ENCODE results near the gene IL1RAPL2. TPM values are rescaled to one million over a fixed set of nuclear protein-coding genes. Genes with fewer than 3 reads are reported as not detected.

The IL1RAPL2 gene
- total and polyA plus RNA-seq, 2 of the 4 experiments (the other 2 are of a cell fraction) = 0.03 TPM; not detected in 1

- BruUV-seq (replicated peaks) = no TSS peak
- H3K4ac ChIP-seq (ENCODE audit: low read depth, low read length) = no peak overlapping the region
- no peak overlapping the region for H3K9ac ChIP-seq (ENCODE audit: low read depth, low read length)
- POLR2A ChIA-PET (ENCODE audit: unreplicated experiment) = no interaction called here
- WGBS, 2 experiments (ENCODE audit: extremely low coverage in 2 of 2, insufficient read length in 1 of 2) = no CpG with 5 or more reads among the region's 5 CpGs
- no peak overlapping the region for H2AK9ac ChIP-seq (replicated peaks; ENCODE audit: low read depth, low read length, poor library complexity)
- CTCF ChIA-PET = no interaction called here
- DNase-seq (no peak), ATAC-seq (ENCODE audit: low read depth) (no peak)
- H3K23ac ChIP-seq (ENCODE audit: low read depth, low read length) = no peak overlapping the region
- no peaks in the 10 kb centered on the region for H3K9me1 ChIP-seq (ENCODE audit: insufficient read depth, low read length)
- no peak overlapping the region for H2BK5ac ChIP-seq (ENCODE audit: low read depth, low read length, poor library complexity, severe bottlenecking)
- intact Hi-C loops (cut with micrococcal nuclease) = no loop called here
- no peak overlapping the region for H2AK5ac ChIP-seq (ENCODE audit: low read depth, low read length)
- H3K56ac ChIP-seq (ENCODE audit: extremely low read depth, insufficient read depth, low read length) = no peak overlapping the region
- no peak overlapping the region for H2BK15ac ChIP-seq (ENCODE audit: low read depth, low read length)
- H4K20me1 ChIP-seq (ENCODE audit: insufficient read depth, low read length) = no peaks in the 10 kb centered on the region
- H3K36me3 ChIP-seq (ENCODE audit: control insufficient read depth, insufficient read depth, low read length) = no peaks in the 10 kb centered on the region
- in situ Hi-C loops (cut with MboI; ENCODE audit: low sequenced_read_pairs) = no loop called here
- H2AFZ ChIP-seq (replicated peaks; ENCODE audit: low read length, poor library complexity) = no peak overlapping the region
- H4K5ac ChIP-seq (ENCODE audit: low read depth, low read length) = no peak overlapping the region
- no peak overlapping the region for H3K4me3 ChIP-seq (ENCODE audit: insufficient read depth, low read depth, low read length)
- no peak overlapping the region for H3K27ac ChIP-seq (ENCODE audit: insufficient read depth, low read length)
- H3K14ac ChIP-seq (replicated peaks; ENCODE audit: low read depth, low read length) = no peak overlapping the region
- TF ChIP-seq SMC3 (IDR thresholded peaks at IDR 0.05; ENCODE audit: low read depth, low read length) (no peak), USF2 (IDR thresholded peaks at IDR 0.05; ENCODE audit: low read depth, low read length) (no peak), CHD1 (IDR thresholded peaks at IDR 0.05; ENCODE audit: low read depth, low read length) (no peak), MAFK (IDR thresholded peaks at IDR 0.05; ENCODE audit: low read depth, low read length) (no peak), RCOR1 (IDR thresholded peaks at IDR 0.05; ENCODE audit: insufficient replicate concordance, low read length) (no peak), BHLHE40 (IDR thresholded peaks at IDR 0.05; ENCODE audit: low read depth, low read length) (no peak), NFE2L2 (IDR thresholded peaks at IDR 0.05; ENCODE audit: low read depth, low read length) (no peak), ELK1 (IDR thresholded peaks at IDR 0.05; ENCODE audit: borderline replicate concordance, low read depth, low read length) (no peak), RAD21 (IDR thresholded peaks at IDR 0.05; ENCODE audit: low read length) (no peak), CTCF (conservative IDR thresholded peaks at IDR 0.05; ENCODE audit: low read depth, low read length) (no peak), FOS (IDR thresholded peaks at IDR 0.05; ENCODE audit: low read depth, low read length) (no peak), RFX5 (IDR thresholded peaks at IDR 0.05; ENCODE audit: low read depth, low read length) (no peak), CEBPB (IDR thresholded peaks at IDR 0.05; ENCODE audit: low read depth, low read length) (no peak), MAZ (IDR thresholded peaks at IDR 0.05; ENCODE audit: borderline replicate concordance, low read depth, low read length) (no peak), MXI1 (IDR thresholded peaks at IDR 0.05; ENCODE audit: borderline replicate concordance, low read depth, low read length) (no peak), POLR2A (IDR thresholded peaks at IDR 0.05; ENCODE audit: low read depth, low read length) (no peak)
- H2BK20ac ChIP-seq (ENCODE audit: low read depth, low read length) = no peak overlapping the region
- no peak overlapping the region for H3K18ac ChIP-seq (ENCODE audit: low read depth, low read length)
- dilution Hi-C loops (cut with HindIII; ENCODE audit: low sequenced_read_pairs, unreplicated experiment) = no loop called here
- H4K91ac ChIP-seq (ENCODE audit: insufficient read depth, low read depth, low read length) = no peak overlapping the region
- no peaks in the 10 kb centered on the region for H3K4me1 ChIP-seq (ENCODE audit: control insufficient read depth, insufficient read depth, low read length)
- no peaks in the 10 kb centered on the region for H3K9me3 ChIP-seq (ENCODE audit: control insufficient read depth, insufficient read depth, low read length)
- H3K27me3 ChIP-seq (ENCODE audit: control insufficient read depth, insufficient read depth, low read length) = no peaks in the 10 kb centered on the region
- H3K79me1 ChIP-seq (ENCODE audit: low read depth in 1 of 2, low read length in 2 of 2) = no peaks in the 10 kb centered on the region
- H4K8ac ChIP-seq (ENCODE audit: low read depth in 2 of 2, low read length in 2 of 2) = no peak overlapping the region
- no peak overlapping the region for H2BK120ac ChIP-seq (ENCODE audit: low read depth, low read length)
- no peak overlapping the region for H3K4me2 ChIP-seq (ENCODE audit: low read depth, low read length)
Observed at GRCh38 chrX:105226499-105226898, 660.5 kb downstream of the IL1RAPL2 start.
